SU-DHL-6 (cell line): Measurements from ENCODE around the gene EEIG2.

Source experiments
- EZH2phosphoT487 ChIP-seq: fragments of 200-600 bp; sonication (generic), shearing (Covaris generic); conservative IDR thresholded peaks from 2 replicates; pipeline ENCODE4 v1.6.1; 2018; ENCODE audit warnings: mild to moderate bottlenecking, antibody characterized with exemption, low read length, moderate library complexity, mixed read lengths
- TF ChIP-seq, protein P1 (sequence below): fragments of 200-600 bp; sonication (generic); IDR thresholded peaks from one replicate; pipeline ENCODE4 v1.5.1; 2017; ENCODE audit warnings: antibody characterized with exemption, mild to moderate bottlenecking, low read length, moderate library complexity; ENCODE audit not compliant: insufficient read depth, poor library complexity, severe bottlenecking

DNA sequence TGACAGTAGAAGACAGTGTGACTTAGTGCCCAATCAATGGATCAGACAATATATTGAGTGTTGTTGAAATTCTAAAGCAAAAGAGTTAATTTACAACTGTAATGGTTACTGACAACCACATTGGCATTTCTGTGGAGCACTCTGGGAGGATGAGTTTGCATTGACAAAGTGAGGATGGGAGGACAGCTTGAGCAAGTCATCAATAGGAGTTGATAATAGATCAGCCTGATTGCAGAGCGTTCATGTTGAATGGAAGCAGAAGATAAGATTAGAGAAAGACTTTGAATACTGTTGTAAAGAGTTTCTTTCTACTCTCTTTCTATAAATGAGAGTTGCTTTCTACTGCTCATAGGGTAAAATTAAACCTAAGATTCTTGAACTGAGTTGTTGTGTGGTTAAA lies 3.9 kb downstream of the EEIG2 start:
- TF ChIP-seq, protein P1, sequence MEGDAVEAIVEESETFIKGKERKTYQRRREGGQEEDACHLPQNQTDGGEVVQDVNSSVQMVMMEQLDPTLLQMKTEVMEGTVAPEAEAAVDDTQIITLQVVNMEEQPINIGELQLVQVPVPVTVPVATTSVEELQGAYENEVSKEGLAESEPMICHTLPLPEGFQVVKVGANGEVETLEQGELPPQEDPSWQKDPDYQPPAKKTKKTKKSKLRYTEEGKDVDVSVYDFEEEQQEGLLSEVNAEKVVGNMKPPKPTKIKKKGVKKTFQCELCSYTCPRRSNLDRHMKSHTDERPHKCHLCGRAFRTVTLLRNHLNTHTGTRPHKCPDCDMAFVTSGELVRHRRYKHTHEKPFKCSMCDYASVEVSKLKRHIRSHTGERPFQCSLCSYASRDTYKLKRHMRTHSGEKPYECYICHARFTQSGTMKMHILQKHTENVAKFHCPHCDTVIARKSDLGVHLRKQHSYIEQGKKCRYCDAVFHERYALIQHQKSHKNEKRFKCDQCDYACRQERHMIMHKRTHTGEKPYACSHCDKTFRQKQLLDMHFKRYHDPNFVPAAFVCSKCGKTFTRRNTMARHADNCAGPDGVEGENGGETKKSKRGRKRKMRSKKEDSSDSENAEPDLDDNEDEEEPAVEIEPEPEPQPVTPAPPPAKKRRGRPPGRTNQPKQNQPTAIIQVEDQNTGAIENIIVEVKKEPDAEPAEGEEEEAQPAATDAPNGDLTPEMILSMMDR: no peak
- TF ChIP-seq EZH2phosphoT487: no peak
